Measurements from ENCODE around the gene CEP78.

- TF ChIP-seq CTCF (IDR thresholded peaks at IDR 0.05; ENCODE audit: low read depth, low read length) (no peak), MYC (IDR thresholded peaks at IDR 0.05; ENCODE audit: low read depth, low read length) (no peak), MAX (IDR thresholded peaks at IDR 0.05; ENCODE audit: low read depth, low read length) (no peak), POLR2A (IDR thresholded peaks at IDR 0.05; ENCODE audit: extremely low read depth, insufficient read length) (no peak)
Observed at GRCh38 chr9:78325846-78326360, 90.0 kb downstream of the CEP78 start.
